NCI-H146 treated with DMSO at 0.1 percent for 48 hours (cell line): ENCODE measurements around the gene MEGF10.

Source experiments
- DNase-seq: peaks from one replicate; lab custom pipeline; 2025; ENCODE audit not compliant: unreplicated experiment; lab: John Stamatoyannopoulos, UW

The MEGF10 gene

DNA sequence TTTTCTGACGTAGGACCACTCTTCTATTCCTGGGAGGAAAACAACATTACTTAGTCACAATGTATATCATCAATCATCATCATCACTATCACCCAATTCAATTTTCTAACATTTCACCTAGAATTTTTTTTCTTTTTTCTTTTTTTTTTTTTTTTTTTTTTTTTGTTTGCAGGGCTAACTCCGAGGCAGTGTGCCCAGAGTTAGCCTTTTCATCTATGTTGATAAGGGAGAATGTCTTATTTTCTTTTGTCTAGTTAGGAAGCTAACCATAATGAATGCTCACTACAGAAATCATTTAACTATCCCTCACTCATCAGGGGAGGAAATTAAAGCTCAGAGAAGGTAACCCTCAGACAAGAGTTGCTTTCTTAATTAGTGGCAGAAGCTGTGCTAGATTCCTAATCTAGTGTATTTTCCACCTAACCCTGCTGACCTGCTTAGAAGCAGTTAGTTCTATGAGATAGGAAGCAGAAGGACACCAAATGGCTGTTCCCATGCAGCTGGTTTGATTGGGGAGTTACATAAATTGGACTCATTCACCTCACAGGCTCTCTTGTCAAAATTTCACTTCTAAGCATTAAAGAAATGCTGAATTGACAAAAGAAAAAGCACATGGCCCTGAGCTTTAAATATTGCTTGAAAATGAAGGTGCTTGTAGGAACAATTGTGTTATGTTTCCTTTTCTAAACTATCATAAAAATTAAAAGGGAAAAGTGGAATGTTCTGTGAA is 218.2 kb downstream of the MEGF10 start:
- DNase-seq: no peak
